GM12801 (cell line): Measurements from ENCODE around the gene WNT6.

Experiments
- TF ChIP-seq, protein P1 (sequence below): IDR thresholded peaks from one replicate; pipeline ENCODE4 v1.5.1; 2011; ENCODE audit warnings: control low read depth; ENCODE audit not compliant: insufficient read length; ENCODE audit errors: extremely low read depth

WNT6 gene

DNA sequence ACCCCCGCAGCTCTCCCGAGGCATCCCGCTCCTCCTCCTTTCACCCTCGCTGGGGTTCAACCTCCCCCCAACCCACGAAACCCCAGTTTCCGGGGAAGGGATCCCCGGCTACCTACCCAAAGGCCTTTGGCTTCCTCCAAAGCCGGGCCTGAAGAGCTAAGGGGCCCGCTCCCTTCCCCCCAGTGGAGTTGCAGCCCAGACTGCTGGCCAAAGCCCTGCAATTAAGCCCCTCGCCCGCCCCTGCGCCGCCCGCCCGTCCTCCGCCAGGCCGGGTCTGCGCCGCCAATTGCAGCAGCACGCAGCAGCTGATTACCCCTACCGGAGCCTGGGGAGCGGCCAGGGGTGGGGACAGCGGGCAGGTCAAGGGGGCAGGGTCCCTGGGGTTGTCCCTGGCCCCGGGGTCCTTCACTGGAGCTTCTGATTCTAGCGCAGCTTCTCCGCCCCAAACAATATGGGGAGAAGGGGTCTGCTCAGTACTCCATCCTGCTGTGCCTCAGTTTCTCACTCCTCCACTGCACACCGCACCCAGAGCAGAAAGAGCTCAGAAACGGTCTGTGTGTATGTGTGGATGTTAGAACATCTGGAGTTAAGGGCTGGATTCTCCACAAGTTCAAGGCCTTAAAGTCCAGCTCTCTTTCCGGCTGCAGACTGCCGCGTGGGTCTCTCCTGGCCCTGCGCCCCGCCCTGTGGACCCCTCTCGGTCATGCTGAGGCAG is 37.9 kb downstream of the WNT6 start:
- TF ChIP-seq, protein P1, sequence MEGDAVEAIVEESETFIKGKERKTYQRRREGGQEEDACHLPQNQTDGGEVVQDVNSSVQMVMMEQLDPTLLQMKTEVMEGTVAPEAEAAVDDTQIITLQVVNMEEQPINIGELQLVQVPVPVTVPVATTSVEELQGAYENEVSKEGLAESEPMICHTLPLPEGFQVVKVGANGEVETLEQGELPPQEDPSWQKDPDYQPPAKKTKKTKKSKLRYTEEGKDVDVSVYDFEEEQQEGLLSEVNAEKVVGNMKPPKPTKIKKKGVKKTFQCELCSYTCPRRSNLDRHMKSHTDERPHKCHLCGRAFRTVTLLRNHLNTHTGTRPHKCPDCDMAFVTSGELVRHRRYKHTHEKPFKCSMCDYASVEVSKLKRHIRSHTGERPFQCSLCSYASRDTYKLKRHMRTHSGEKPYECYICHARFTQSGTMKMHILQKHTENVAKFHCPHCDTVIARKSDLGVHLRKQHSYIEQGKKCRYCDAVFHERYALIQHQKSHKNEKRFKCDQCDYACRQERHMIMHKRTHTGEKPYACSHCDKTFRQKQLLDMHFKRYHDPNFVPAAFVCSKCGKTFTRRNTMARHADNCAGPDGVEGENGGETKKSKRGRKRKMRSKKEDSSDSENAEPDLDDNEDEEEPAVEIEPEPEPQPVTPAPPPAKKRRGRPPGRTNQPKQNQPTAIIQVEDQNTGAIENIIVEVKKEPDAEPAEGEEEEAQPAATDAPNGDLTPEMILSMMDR = no peak

DNA sequence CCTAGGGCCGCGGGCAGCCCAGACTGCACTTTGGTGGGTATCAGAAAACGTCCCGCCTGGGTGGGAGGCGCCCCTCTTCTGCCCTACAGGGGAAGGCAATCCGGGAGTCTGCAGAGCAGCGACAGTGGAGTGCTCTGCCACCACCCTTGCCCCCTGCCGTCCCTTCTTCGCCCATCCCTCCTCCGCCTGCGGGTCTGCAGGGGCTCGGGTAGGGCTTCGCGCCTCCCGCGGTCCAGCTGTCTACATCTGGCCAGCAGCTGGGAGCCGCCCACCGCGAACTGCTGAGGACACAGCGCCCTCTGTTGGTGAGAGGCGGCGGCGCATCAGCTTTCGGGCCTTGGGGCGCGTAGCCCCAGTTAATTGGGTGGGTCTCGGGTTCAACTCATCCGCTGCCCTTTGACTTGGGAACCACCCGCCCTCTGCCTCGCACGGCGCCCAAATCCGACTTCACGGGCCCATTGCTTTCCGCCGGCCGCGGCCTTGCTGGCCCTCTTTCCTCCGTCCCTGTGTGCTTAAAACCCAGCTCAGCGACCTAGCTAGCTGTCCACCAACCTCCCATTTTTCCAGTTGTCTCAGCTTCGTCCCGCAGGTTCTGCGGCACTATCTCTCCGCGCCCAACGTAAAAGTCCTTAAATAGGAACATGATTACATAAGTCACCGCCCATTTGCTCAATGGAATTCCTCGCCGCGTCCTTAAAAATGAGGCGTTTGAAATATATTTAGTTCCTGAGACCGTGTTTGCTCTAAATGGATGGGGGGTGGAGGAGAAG is 38.7 kb downstream of the WNT6 start:
- TF ChIP-seq, protein P1 = no peak

DNA sequence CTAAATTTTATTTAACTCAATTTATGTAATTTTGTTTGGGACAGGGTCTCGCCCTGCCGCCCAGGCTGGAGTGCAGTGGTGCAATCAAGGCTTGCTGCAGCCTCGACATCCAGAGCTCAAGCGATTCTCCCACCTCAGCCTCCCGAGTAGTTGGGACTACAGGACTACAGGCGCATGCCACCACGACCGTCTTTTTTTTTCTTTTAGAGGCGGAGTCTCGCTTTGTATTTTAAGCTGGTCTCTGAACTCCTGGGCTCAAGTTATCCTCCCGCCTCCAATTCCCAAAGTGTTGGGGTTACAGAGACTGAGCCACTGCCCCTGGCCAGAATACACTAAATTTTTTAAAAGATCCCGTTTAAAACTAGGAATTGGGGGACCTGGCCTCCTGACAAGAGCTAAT is 39.5 kb downstream of the WNT6 start:
- TF ChIP-seq, protein P1 = no peak

DNA sequence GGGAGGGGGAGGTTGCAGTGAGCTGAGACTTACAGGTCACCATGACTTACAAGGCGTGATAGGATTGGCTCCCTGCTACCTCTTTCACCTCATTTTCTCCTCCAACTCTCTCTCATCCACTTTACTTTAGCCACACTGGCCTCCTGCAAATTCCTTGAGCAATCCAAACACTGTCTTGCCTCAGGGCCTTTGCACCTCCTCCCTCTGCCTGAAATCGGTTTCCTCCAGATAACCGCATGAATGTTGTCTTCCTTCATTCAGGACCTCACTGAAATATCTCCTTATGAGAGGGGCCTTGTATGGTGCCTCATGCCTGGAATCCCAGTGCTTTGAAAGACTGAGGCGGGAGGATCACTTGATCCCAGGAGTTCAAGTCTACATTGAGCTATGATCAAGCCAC is 42.8 kb downstream of the WNT6 start:
- TF ChIP-seq, protein P1 = no peak

DNA sequence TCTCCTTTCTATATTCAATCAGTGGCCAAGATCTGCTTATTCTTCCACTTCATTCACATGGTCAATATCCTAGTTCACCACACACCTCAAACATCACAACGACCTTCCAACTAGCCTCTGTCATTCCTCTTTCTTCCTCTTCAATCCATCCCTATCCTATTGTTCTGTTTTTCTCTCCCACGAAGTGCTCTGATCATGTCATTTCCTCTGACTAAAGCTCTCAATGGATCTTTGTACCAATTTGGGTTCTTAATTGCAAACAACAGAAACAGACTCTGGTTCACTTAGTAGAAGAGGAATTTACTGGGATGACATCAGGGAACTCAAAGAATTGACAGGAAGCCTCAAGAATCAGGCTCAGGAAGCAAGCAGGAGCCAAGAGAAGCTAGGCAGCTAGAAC is 44.6 kb downstream of the WNT6 start:
- TF ChIP-seq, protein P1 = no peak

DNA sequence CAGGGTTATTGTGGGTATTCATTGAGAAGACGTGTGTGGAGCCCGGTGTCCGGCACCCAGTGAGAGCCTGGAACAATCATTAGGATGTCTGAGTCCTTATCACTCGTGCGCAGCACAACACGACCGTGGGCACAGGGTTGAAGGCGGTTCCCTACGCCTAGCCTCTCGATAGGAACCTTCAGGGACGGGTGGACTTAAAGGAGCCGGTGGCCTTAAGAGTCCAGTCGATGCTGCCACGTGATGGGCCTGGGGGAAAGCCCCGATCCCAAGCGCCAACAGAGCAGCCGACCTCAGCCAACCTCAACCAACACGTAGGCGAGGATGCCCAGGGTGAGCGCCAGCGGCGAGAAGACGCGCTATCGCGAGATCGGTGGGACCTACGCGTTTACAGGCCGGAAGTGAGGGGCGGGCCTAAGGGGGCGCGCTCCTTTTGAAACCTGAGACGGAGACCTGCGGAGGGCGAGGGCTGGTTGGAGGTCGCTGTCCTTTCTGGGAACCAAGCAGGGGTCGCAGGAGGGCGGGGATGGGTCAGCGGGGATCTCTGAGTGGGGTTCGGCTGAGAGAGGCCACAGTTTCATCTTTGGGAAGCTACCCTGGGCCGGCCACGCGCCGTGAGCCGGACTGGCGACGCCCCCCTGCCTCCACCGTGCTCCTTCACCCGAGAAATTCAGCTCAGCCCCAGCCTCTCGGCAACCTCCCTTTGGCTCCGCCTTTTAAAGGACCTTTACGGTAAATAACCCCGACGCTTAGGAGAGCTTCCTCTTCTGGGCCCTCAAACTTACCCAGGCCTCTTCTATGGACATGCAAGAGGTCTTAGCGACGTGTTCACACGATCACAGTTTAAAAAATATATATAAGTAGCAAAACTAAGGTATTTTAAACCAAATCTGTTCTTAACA is 49.4 kb downstream of the WNT6 start:
- TF ChIP-seq, protein P1 = no peak

DNA sequence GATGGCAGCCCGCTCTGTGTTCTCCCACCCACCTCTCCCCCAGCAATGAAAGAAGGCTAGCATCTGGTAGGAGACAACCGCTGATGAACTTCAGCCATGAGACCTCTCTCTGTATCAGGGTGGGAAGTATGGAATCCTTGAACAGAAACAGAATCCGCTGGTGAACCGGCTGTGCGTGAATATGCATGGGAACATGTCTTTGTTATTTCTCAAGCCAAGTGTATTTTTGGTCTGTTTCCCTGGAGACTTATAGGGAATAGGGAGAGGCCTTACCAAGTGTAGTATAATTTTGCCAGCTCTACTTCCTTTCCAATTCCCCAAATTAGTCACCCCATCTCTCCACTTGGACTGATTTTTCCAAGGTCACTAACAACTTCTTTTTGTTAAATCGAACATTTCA is 51.1 kb downstream of the WNT6 start:
- TF ChIP-seq, protein P1 = no peak
